Upper lobe of left lung (tissue), 6 donors: ENCODE measurements around the gene DBNDD1. TPM values are rescaled to one million over a fixed set of nuclear protein-coding genes. Genes with fewer than 3 reads are reported as not detected.

Source experiments
- ATAC-seq, 2 donors: fragments of 200-7000 bp; cut with Tn5 transposase; one replicate each; pipeline ENCODE4 v1.9.1; 2022; ENCODE audit warnings: mild to moderate bottlenecking in 2 of 2, moderate library complexity in 2 of 2; ENCODE audit not compliant: low FRiP score in 2 of 2
- DNase-seq, 2 donors: peaks; one replicate each; pipeline ENCODE4 v3.0.0-alpha.2; 2019 to 2020
- H3K27ac ChIP-seq, 4 donors: fragments of 200-600 bp; sonication (generic); one replicate each; pipeline ENCODE4 v1.5.1; 2016 to 2019
- H3K27me3 ChIP-seq, 4 donors: fragments of 200-600 bp; sonication (generic); one replicate each; pipeline ENCODE4 v1.5.1; 2017 to 2019
- H3K36me3 ChIP-seq, 4 donors: fragments of 200-600 bp; sonication (generic); one replicate each; pipeline ENCODE4 v1.5.1; 2016 to 2019
- H3K4me1 ChIP-seq, 4 donors: fragments of 200-600 bp; sonication (generic); one replicate each; pipeline ENCODE4 v1.5.1; 2018 to 2019
- H3K4me3 ChIP-seq, 4 donors: fragments of 200-600 bp; sonication (generic); one replicate each; pipeline ENCODE4 v1.5.1; 2017 to 2019; ENCODE audit warnings: mild to moderate bottlenecking in 2 of 4, moderate library complexity in 1 of 4
- H3K9me3 ChIP-seq, 4 donors: fragments of 200-600 bp; sonication (generic); one replicate each; pipeline ENCODE4 v1.5.1; 2018 to 2019
- CTCF ChIP-seq, 6 experiments: fragments of 450-650 bp in 4 of 6; fragments of 200-600 bp in 2 of 6; sonication (generic) in 2 of 6; IDR thresholded peaks; one replicate each; pipeline ENCODE4 v1.5.1; 2016 to 2019; ENCODE audit warnings: antibody characterized with exemption in 6 of 6
- EP300 ChIP-seq, 4 donors: sonication (generic); formaldehyde crosslinking; IDR thresholded peaks; one replicate each; pipeline ENCODE4 v1.5.1; 2017; ENCODE audit warnings: antibody characterized with exemption in 4 of 4, control low read depth in 2 of 4
- POLR2A ChIP-seq, 4 donors: fragments of 450-650 bp; IDR thresholded peaks; one replicate each; pipeline ENCODE4 v1.5.1; 2016 to 2017; ENCODE audit warnings: antibody characterized with exemption in 4 of 4, mild to moderate bottlenecking in 2 of 4
- POLR2AphosphoS5 ChIP-seq, 2 donors: sonication (generic); formaldehyde crosslinking; IDR thresholded peaks; one replicate each; pipeline ENCODE4 v1.5.1; 2017; ENCODE audit warnings: antibody characterized with exemption in 2 of 2
- WGBS, 2 donors: methylation state at CpG; one replicate each; pipeline ENCODE4 v1.1.5; 2017 to 2018; 5-methylcytosine and 5-hydroxymethylcytosine counted together
- total RNA-seq, 6 donors: library from RNA; depleted of rRNA in 4 of 6; stranded (reverse); fragments of >200 nt in 4 of 6; gene quantifications; one replicate each; pipeline versions ENCODE4 v1.1.0 to v1.2.1, GENCODE V29; 2016 to 2021
- donor health status: DM: no; HTN: no; CAD: no; lungs with moderate emphysema.
- donor health status: DM: no; HTN: yes; CAD: no; lungs with severe emphysema.

Gene DBNDD1
- total RNA-seq, 6 donors from 2014 or later, result 4.6 to 23.2 (median 11.1) TPM

DNA sequence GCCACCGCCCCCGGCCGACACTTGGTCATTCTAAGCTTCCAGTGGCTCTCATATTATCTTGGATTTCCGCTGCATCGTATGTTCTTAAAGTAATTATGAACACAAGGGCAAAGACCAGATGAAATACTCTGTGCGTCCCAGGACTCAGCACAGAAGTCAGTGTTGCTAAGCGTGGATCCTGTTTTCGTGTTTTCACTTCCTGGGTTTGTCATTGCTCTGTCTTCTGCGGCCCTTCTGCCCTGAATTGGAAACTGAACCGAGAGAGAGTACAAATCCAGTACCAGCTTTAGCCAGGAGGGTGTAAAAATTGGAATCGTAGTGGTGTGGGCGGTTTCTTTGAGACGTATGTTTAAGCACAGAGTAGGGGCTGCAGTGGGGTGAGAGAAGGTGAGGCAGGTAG, 32.7 kb downstream of the DBNDD1 start:
- TF ChIP-seq POLR2A (IDR thresholded peaks at IDR 0.05) (no peak), EP300 (IDR thresholded peaks at IDR 0.05) (no peak), CTCF (IDR thresholded peaks at IDR 0.05) (no peak)
- H3K36me3 ChIP-seq, result peaks cover 17 to 84% (median 70%) of the 10 kb centered on the region in 4 donors
- WGBS, 2 donors, result 90 to 96% methylated on average over 13 of the region's 13 CpGs
- no peak for ATAC-seq
- H3K9me3 ChIP-seq, result no peaks in the 10 kb centered on the region
- no peak for DNase-seq
- no peak overlapping the region for H3K4me3 ChIP-seq
- no peak overlapping the region for H3K27ac ChIP-seq
- H3K4me1 ChIP-seq, result no peaks in the 10 kb centered on the region
- H3K27me3 ChIP-seq, result no peaks in the 10 kb centered on the region

DNA sequence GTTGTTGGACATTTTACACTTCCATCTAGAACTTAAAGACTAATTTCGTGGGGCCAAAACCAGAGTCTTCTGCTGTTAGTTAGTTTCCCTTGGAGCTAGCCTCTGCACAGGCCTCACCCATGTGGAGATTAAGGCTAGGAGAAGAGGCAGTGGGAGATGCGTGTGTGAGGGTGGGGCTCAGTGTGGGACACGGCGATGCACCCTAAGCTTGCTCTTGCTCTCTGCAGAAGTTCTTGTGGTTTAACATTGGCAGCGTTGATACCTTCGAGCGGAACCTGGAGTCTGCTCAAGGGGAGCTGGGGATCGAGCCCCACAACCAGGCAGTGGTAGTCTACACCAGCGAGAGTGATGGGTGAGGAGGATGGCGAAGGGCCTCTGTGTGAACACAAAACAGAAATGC, 34.0 kb downstream of the DBNDD1 start:
- H3K27ac ChIP-seq, result no peak overlapping the region
- H3K27me3 ChIP-seq, result no peaks in the 10 kb centered on the region
- DNase-seq (no peak), ATAC-seq (no peak)
- H3K4me1 ChIP-seq, result no peaks in the 10 kb centered on the region
- peaks cover 21 to 82% (median 69%) of the 10 kb centered on the region in 4 donors for H3K36me3 ChIP-seq
- TF ChIP-seq EP300 (IDR thresholded peaks at IDR 0.05) (no peak), POLR2A (IDR thresholded peaks at IDR 0.05) (no peak), POLR2AphosphoS5 (IDR thresholded peaks at IDR 0.05) (no peak), CTCF (IDR thresholded peaks at IDR 0.05) (no peak)
- H3K4me3 ChIP-seq, result no peak overlapping the region
- 95 to 97% methylated on average over 10 of the region's 10 CpGs for WGBS, 2 donors
- no peaks in the 10 kb centered on the region for H3K9me3 ChIP-seq

DNA sequence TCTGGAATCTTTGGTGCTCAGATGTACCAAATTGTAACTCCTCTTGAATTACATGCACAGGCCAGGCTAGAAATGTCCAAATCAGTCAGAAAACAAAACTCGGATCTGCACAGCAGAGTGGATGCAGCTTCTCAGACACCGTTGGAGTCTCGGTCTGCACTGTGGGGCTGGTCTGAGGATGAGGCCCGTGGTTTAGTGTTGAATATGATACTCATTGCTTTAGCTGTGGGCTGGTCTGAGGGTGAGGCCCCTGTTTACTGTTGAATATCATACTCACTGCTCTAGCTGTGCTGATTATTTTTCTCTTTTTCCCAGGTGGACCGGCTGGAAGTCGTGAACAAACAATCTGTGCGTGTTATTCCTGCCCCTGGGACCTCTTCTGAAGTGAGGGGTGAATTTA, 35.0 kb downstream of the DBNDD1 start:
- H3K4me3 ChIP-seq, result no peak overlapping the region
- DNase-seq (no peak), ATAC-seq (no peak)
- peaks cover 21 to 85% (median 68%) of the 10 kb centered on the region in 4 donors for H3K36me3 ChIP-seq
- no peak overlapping the region for H3K27ac ChIP-seq
- H3K9me3 ChIP-seq, result no peaks in the 10 kb centered on the region
- WGBS, 2 donors, result 89 to 97% methylated on average over 7 of the region's 7 CpGs
- H3K27me3 ChIP-seq, result no peaks in the 10 kb centered on the region
- H3K4me1 ChIP-seq, result no peaks in the 10 kb centered on the region
- no peak for TF ChIP-seq POLR2A (IDR thresholded peaks at IDR 0.05)
- no peak for TF ChIP-seq CTCF (IDR thresholded peaks at IDR 0.05)
- no peak for TF ChIP-seq EP300 (IDR thresholded peaks at IDR 0.05)
- no peak for TF ChIP-seq POLR2AphosphoS5 (IDR thresholded peaks at IDR 0.05)

DNA sequence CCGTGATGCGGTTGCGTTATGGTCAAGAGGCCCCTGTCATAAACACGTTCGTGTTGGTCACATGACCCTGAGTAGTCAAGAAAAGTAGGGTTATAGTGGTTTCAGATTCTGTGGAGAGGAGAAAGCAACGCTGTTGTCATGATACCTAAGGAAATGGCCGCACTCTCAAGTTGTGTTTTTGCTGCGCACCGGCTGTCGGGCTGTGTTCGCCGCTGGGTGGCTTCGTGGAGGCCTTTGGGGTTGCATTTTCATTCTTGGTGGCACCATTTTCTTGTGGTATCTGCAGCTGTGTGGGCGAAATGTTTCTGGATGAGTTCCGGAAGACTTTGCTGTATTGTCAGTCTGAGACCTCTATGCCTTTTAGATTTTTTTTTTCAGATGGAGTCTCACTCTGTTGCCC, 35.7 kb downstream of the DBNDD1 start:
- H3K36me3 ChIP-seq, result peaks cover 21 to 85% (median 65%) of the 10 kb centered on the region in 4 donors

More for the DNA sequence above, 35.7 kb downstream of the DBNDD1 start:
- WGBS, 2 donors, result 89 to 93% methylated on average over 15 of the region's 15 CpGs
- Histone ChIP-seq H3K9me3 (no peaks in the 10 kb centered on the region), H3K4me3 (no peak overlapping the region), H3K4me1 (no peaks in the 10 kb centered on the region), H3K27me3 (no peaks in the 10 kb centered on the region), H3K27ac (no peak overlapping the region)
- DNase-seq (peak in 1 of 2 donors; percentile 49), ATAC-seq (no peak)
- TF ChIP-seq POLR2AphosphoS5 (IDR thresholded peaks at IDR 0.05), result no peak
- TF ChIP-seq POLR2A (IDR thresholded peaks at IDR 0.05), result no peak
- TF ChIP-seq CTCF (IDR thresholded peaks at IDR 0.05), result no peak
- TF ChIP-seq EP300 (IDR thresholded peaks at IDR 0.05), result no peak
